Natural killer cell treated with Interleukin-12 subunit alpha and Interleukin-12 subunit beta and Interleukin-15 and Interleukin-18, amount 100 ng/mL, for 72 hours (primary cell): ENCODE measurements around the gene TK2. TPM values are rescaled to one million over a fixed set of nuclear protein-coding genes. Genes with fewer than 3 reads are reported as not detected.
A peak's percentile ranks its signal among the peaks of the same experiment; 100 is the strongest.

Experiments used
- ATAC-seq, 2 donors: fragments of 150-1000 bp; cut with Tn5 transposase in 1 of 2; sonication (Bioruptor Pico), chemical (Tn5 transposase) in 1 of 2; 2 replicates each; pipeline ENCODE4 v1.10.0; 2021
- DNase-seq: peaks from one replicate; pipeline ENCODE4 v3.0.0; 2022; ENCODE audit warnings: low spot score
- H3K27ac Mint-ChIP-seq, 2 donors: 1 replicate in 1 of 2; 2 replicates in 1 of 2; pipeline ENCODE4 v1.8.0; 2022; ENCODE audit warnings: mixed read lengths in 2 of 2, mild to moderate bottlenecking in 1 of 2, moderate library complexity in 1 of 2
- H3K27me3 Mint-ChIP-seq, 2 donors: 1 replicate in 1 of 2; 2 replicates in 1 of 2; pipeline ENCODE4 v1.8.0; 2022; ENCODE audit warnings: mixed read lengths in 2 of 2
- H3K36me3 Mint-ChIP-seq: one replicate; pipeline ENCODE4 v1.8.0; 2022; ENCODE audit warnings: mixed read lengths
- H3K4me1 Mint-ChIP-seq, 2 donors: 1 replicate in 1 of 2; 2 replicates in 1 of 2; pipeline ENCODE4 v1.8.0; 2022; ENCODE audit warnings: low read depth in 2 of 2, mixed read lengths in 2 of 2, mild to moderate bottlenecking in 1 of 2
- H3K4me3 Mint-ChIP-seq: one replicate; pipeline ENCODE4 v1.8.0; 2022; ENCODE audit warnings: mixed read lengths
- H3K9me3 Mint-ChIP-seq: 2 replicates; pipeline ENCODE4 v1.8.0; 2022; ENCODE audit warnings: mixed read lengths
- total RNA-seq, 2 donors: library from RNA; stranded (reverse); gene quantifications; one replicate each; pipeline ENCODE4 v1.2.3, GENCODE V29; 2022

The TK2 gene
- total RNA-seq, 2 donors from 2014 or later = 5.9 to 6.3 TPM

- Mint-ChIP-seq H3K4me1 (peaks cover 19 to 21% of the 10 kb centered on the region in 2 donors), H3K9me3 (no peaks in the 10 kb centered on the region), H3K4me3 (no peak overlapping the region), H3K27ac (no peak overlapping the region), H3K27me3 (no peaks in the 10 kb centered on the region), H3K36me3 (no peaks in the 10 kb centered on the region)
- ATAC-seq = no peak
- DNase-seq = no peak
Measured at GRCh38 chr16:66481081-66481942, 68.6 kb downstream of the TK2 start.

GRCh38 chr16:66480265-66481080, 69.4 kb downstream of the TK2 start:
- H3K27ac Mint-ChIP-seq = peak overlapping the region in 1 of 2 donors; percentile 31
- H3K36me3 Mint-ChIP-seq = no peaks in the 10 kb centered on the region
- no peaks in the 10 kb centered on the region for H3K27me3 Mint-ChIP-seq
- no peak overlapping the region for H3K4me3 Mint-ChIP-seq
- DNase-seq (no peak), ATAC-seq (no peak)
- no peaks in the 10 kb centered on the region for H3K9me3 Mint-ChIP-seq
- H3K4me1 Mint-ChIP-seq = peaks cover 19 to 21% of the 10 kb centered on the region in 2 donors

GRCh38 chr16:66479661-66480264, 70.2 kb downstream of the TK2 start:
- Mint-ChIP-seq H3K4me3 (no peak overlapping the region), H3K27me3 (no peaks in the 10 kb centered on the region), H3K36me3 (no peaks in the 10 kb centered on the region), H3K4me1 (peaks cover 22 to 24% of the 10 kb centered on the region in 2 donors), H3K27ac (peak overlapping the region in 1 of 2 donors; percentile 31), H3K9me3 (no peaks in the 10 kb centered on the region)
- ATAC-seq = no peak
- no peak for DNase-seq

- ATAC-seq (peak; percentile 90 to 93), DNase-seq (peak; percentile 83)
- Mint-ChIP-seq H3K4me3 (no peak overlapping the region), H3K36me3 (no peaks in the 10 kb centered on the region), H3K27ac (no peak overlapping the region), H3K27me3 (no peaks in the 10 kb centered on the region), H3K4me1 (peaks cover 22 to 27% of the 10 kb centered on the region in 2 donors), H3K9me3 (no peaks in the 10 kb centered on the region)
Measured at GRCh38 chr16:66478733-66479511, 71.0 kb downstream of the TK2 start.

- no peaks in the 10 kb centered on the region for H3K36me3 Mint-ChIP-seq
- H3K27me3 Mint-ChIP-seq = no peaks in the 10 kb centered on the region
- no peaks in the 10 kb centered on the region for H3K9me3 Mint-ChIP-seq
- DNase-seq (no peak), ATAC-seq (no peak)
- H3K4me3 Mint-ChIP-seq = no peak overlapping the region
- no peak overlapping the region for H3K27ac Mint-ChIP-seq
- peaks cover 14 to 19% of the 10 kb centered on the region in 2 donors for H3K4me1 Mint-ChIP-seq
Measured at GRCh38 chr16:66477028-66477515, 72.8 kb downstream of the TK2 start.

- H3K27ac Mint-ChIP-seq = no peak overlapping the region
- ATAC-seq = no peak
- H3K27me3 Mint-ChIP-seq = no peaks in the 10 kb centered on the region
Measured at GRCh38 chr16:66476328-66477027, 73.4 kb downstream of the TK2 start.

GRCh38 chr16:66475232-66475631, 74.7 kb downstream of the TK2 start:
- DNase-seq = no peak
- Mint-ChIP-seq H3K27ac (peak overlapping the region in 1 of 2 donors; percentile 72), H3K36me3 (no peaks in the 10 kb centered on the region), H3K27me3 (no peaks in the 10 kb centered on the region), H3K9me3 (no peaks in the 10 kb centered on the region), H3K4me3 (no peak overlapping the region), H3K4me1 (peaks cover 14 to 19% of the 10 kb centered on the region in 2 donors)
- no peak for ATAC-seq

More at GRCh38 chr16:66476328-66477027, 73.4 kb downstream of the TK2 start:
- H3K4me3 Mint-ChIP-seq = no peak overlapping the region
- DNase-seq = no peak
- peaks cover 14 to 19% of the 10 kb centered on the region in 2 donors for H3K4me1 Mint-ChIP-seq
- no peaks in the 10 kb centered on the region for H3K36me3 Mint-ChIP-seq
- no peaks in the 10 kb centered on the region for H3K9me3 Mint-ChIP-seq

GRCh38 chr16:66474750-66475199, 75.1 kb downstream of the TK2 start:
- no peaks in the 10 kb centered on the region for H3K36me3 Mint-ChIP-seq
- no peak overlapping the region for H3K4me3 Mint-ChIP-seq
- H3K27me3 Mint-ChIP-seq = no peaks in the 10 kb centered on the region
- H3K27ac Mint-ChIP-seq = peak overlapping the region in 1 of 2 donors; percentile 72
- ATAC-seq (peak in 1 of 2 donors; percentile 75), DNase-seq (no peak)
- H3K9me3 Mint-ChIP-seq = no peaks in the 10 kb centered on the region
- peaks cover 14 to 19% of the 10 kb centered on the region in 2 donors for H3K4me1 Mint-ChIP-seq

- no peak overlapping the region for H3K27ac Mint-ChIP-seq
- H3K4me3 Mint-ChIP-seq = no peak overlapping the region
- no peak for ATAC-seq
- H3K9me3 Mint-ChIP-seq = no peaks in the 10 kb centered on the region
- no peaks in the 10 kb centered on the region for H3K27me3 Mint-ChIP-seq
- no peak for DNase-seq
- H3K4me1 Mint-ChIP-seq = peaks cover 13 to 18% of the 10 kb centered on the region in 2 donors
- no peaks in the 10 kb centered on the region for H3K36me3 Mint-ChIP-seq
Measured at GRCh38 chr16:66473654-66474519, 76.0 kb downstream of the TK2 start.

GRCh38 chr16:66473051-66473571, 76.8 kb downstream of the TK2 start:
- Mint-ChIP-seq H3K27ac (no peak overlapping the region), H3K4me1 (peaks cover 9 to 13% of the 10 kb centered on the region in 2 donors), H3K4me3 (no peak overlapping the region), H3K36me3 (no peaks in the 10 kb centered on the region), H3K27me3 (no peaks in the 10 kb centered on the region), H3K9me3 (no peaks in the 10 kb centered on the region)
- no peak for DNase-seq
- no peak for ATAC-seq

- Mint-ChIP-seq H3K4me1 (peaks cover 9 to 13% of the 10 kb centered on the region in 2 donors), H3K9me3 (no peaks in the 10 kb centered on the region), H3K27me3 (peaks cover 6% of the 10 kb centered on the region in 2 donors), H3K27ac (no peak overlapping the region), H3K36me3 (no peaks in the 10 kb centered on the region), H3K4me3 (no peak overlapping the region)
- DNase-seq = no peak
- no peak for ATAC-seq
Measured at GRCh38 chr16:66471716-66472393, 78.1 kb downstream of the TK2 start.
